ENCODE measurements around the gene PHLDA1. TPM values are rescaled to one million over a fixed set of nuclear protein-coding genes. Genes with fewer than 3 reads are reported as not detected.

PHLDA1 gene
- total and polyA plus RNA-seq, 2 of the 4 experiments (the other 2 are of a cell fraction): 27.8 to 32.4 TPM

DNA sequence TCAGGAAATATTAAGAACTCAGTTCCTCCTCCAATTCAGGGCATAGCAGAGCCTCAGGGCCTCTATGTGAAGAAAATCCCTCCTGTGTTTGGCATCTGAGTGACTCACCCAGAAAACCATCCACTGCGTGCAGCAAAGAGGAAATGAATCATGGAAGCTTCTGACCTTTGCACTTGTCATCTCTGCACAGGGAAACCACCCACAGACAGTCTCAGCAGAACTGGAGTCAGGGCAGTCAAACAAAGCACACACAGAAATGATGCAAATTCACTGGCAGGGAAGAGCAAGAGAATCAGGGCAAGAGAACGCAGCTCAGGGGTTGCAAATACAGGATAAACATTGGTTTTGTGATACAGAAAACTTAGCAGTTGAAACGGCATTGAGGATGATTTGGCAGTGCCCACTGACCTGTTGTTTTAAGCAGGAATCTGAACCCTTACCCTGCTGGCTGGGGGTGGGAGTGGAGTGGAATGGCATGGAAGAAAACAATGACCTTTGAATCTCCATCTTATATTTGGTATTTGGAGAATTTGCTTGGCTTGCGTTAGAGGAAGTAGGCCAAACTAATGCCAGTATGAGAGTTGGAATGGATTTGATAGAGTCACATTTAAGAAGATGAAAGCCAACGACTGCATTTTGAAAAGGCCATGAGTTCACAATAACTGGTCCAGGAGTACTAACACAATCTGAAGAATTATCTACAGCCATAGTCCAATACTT is 53.5 kb downstream of the PHLDA1 start (continued):
- TF ChIP-seq, protein P1, sequence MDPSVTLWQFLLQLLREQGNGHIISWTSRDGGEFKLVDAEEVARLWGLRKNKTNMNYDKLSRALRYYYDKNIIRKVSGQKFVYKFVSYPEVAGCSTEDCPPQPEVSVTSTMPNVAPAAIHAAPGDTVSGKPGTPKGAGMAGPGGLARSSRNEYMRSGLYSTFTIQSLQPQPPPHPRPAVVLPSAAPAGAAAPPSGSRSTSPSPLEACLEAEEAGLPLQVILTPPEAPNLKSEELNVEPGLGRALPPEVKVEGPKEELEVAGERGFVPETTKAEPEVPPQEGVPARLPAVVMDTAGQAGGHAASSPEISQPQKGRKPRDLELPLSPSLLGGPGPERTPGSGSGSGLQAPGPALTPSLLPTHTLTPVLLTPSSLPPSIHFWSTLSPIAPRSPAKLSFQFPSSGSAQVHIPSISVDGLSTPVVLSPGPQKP (IDR thresholded peaks at IDR 0.05; ENCODE audit: borderline replicate concordance, low read depth, low read length): no peak
- TF ChIP-seq RAD21 (IDR thresholded peaks at IDR 0.05; ENCODE audit: low read length): peak; percentile 44; the same call in 1 of the 2 replicates

DNA sequence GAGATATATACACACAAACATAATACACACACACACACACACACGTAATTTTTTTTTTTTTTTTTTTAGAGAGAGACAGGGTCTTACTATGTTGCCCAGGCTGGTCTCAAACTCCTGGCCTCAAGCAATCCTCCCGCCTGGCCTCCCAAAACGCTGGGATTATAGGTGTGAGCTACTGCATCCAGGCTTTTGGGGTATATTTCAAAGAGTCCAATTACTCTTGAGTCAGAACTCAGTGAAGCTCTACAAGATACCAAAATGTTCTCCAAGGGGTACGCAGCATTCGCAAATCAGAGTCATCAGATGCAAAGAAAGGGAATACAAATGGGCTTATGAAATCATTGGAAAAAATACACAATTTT is 54.0 kb downstream of the PHLDA1 start:
- Histone ChIP-seq H4K5ac (ENCODE audit: low read depth, low read length) (peak overlapping the region; percentile 37), H4K91ac (ENCODE audit: insufficient read depth, low read depth, low read length) (peak overlapping the region; percentile 98), H2BK120ac (ENCODE audit: low read depth, low read length) (peak overlapping the region; percentile 99), H3K27ac (ENCODE audit: insufficient read depth, low read length) (peak overlapping the region; percentile 100), H3K4me2 (ENCODE audit: low read depth, low read length) (peak overlapping the region; percentile 7; the same call in 1 of the 2 replicates), H3K36me3 (ENCODE audit: control insufficient read depth, insufficient read depth, low read length) (no peaks in the 10 kb centered on the region), H2BK20ac (ENCODE audit: low read depth, low read length) (peak overlapping the region; percentile 99), H3K9me1 (ENCODE audit: insufficient read depth, low read length) (peaks cover 13% of the 10 kb centered on the region), H4K8ac (ENCODE audit: low read depth in 2 of 2, low read length in 2 of 2) (peak overlapping the region; percentile 39 to 82), H3K79me1 (ENCODE audit: low read depth in 1 of 2, low read length in 2 of 2) (peaks cover 8 to 26% of the 10 kb centered on the region in 2 experiments; a peak in 2 of 4 replicates), H3K14ac (replicated peaks; ENCODE audit: low read depth, low read length) (peak overlapping the region; percentile 92), H3K56ac (ENCODE audit: extremely low read depth, insufficient read depth, low read length) (peak overlapping the region; percentile 82), H3K27me3 (ENCODE audit: control insufficient read depth, insufficient read depth, low read length) (no peaks in the 10 kb centered on the region), H3K23ac (ENCODE audit: low read depth, low read length) (peak overlapping the region; percentile 84), H3K4me1 (ENCODE audit: control insufficient read depth, insufficient read depth, low read length) (peaks cover 18% of the 10 kb centered on the region), H2AFZ (replicated peaks; ENCODE audit: low read length, poor library complexity) (no peak overlapping the region), H2BK15ac (ENCODE audit: low read depth, low read length) (peak overlapping the region; percentile 62; the same call in 1 of the 3 replicates), H3K18ac (ENCODE audit: low read depth, low read length) (peak overlapping the region; percentile 93), H3K9ac (ENCODE audit: low read depth, low read length) (peak overlapping the region; percentile 17; the same call in 1 of the 2 replicates), H4K20me1 (ENCODE audit: insufficient read depth, low read length) (no peaks in the 10 kb centered on the region), H3K9me3 (ENCODE audit: control insufficient read depth, insufficient read depth, low read length) (no peaks in the 10 kb centered on the region), H3K4ac (ENCODE audit: low read depth, low read length) (peak overlapping the region; percentile 97), H2BK5ac (ENCODE audit: low read depth, low read length, poor library complexity, severe bottlenecking) (peak overlapping the region; percentile 88), H2AK9ac (replicated peaks; ENCODE audit: low read depth, low read length, poor library complexity) (no peak overlapping the region), H2AK5ac (ENCODE audit: low read depth, low read length) (peak overlapping the region; percentile 99), H3K4me3 (ENCODE audit: insufficient read depth, low read depth, low read length) (no peak overlapping the region)
- dilution Hi-C loops (cut with HindIII; ENCODE audit: low sequenced_read_pairs, unreplicated experiment) (no loop called here), in situ Hi-C loops (cut with MboI; ENCODE audit: low sequenced_read_pairs) (no loop called here), intact Hi-C loops (cut with micrococcal nuclease) (loop anchor here (1.0 to 5.0 kb wide), 2 partner anchors 23 to 100 kb away; no protein-coding TSS in a partner anchor)
- BruUV-seq (replicated peaks): no TSS peak
- DNase-seq (no peak), ATAC-seq (ENCODE audit: low read depth) (peak; percentile 31; the same call in 1 of the 2 replicates)
- no CpG with 5 or more reads among the region's 5 CpGs for WGBS, 2 experiments (ENCODE audit: extremely low coverage in 2 of 2, insufficient read length in 1 of 2)
- CTCF ChIA-PET: no interaction called here
- TF ChIP-seq RAD21 (IDR thresholded peaks at IDR 0.05; ENCODE audit: low read length) (no peak), RFX5 (IDR thresholded peaks at IDR 0.05; ENCODE audit: low read depth, low read length) (no peak), BHLHE40 (IDR thresholded peaks at IDR 0.05; ENCODE audit: low read depth, low read length) (no peak), POLR2A (IDR thresholded peaks at IDR 0.05; ENCODE audit: low read depth, low read length) (no peak), RCOR1 (IDR thresholded peaks at IDR 0.05; ENCODE audit: insufficient replicate concordance, low read length) (no peak), CHD1 (IDR thresholded peaks at IDR 0.05; ENCODE audit: low read depth, low read length) (no peak), FOS (IDR thresholded peaks at IDR 0.05; ENCODE audit: low read depth, low read length) (no peak)
- TF ChIP-seq, protein P2, sequence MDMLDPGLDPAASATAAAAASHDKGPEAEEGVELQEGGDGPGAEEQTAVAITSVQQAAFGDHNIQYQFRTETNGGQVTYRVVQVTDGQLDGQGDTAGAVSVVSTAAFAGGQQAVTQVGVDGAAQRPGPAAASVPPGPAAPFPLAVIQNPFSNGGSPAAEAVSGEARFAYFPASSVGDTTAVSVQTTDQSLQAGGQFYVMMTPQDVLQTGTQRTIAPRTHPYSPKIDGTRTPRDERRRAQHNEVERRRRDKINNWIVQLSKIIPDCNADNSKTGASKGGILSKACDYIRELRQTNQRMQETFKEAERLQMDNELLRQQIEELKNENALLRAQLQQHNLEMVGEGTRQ (IDR thresholded peaks at IDR 0.05; ENCODE audit: low read depth, low read length): no peak
- POLR2A ChIA-PET (ENCODE audit: unreplicated experiment): interaction anchor here (0.5 to 1.3 kb wide), 3 partner anchors 54 to 333 kb away, joined by 3 to 7 read pairs (median 3); partner anchors contain the start of gene PHLDA1
